H9 (cell line): ENCODE data around the gene KANSL1. TPM values are rescaled to one million over a fixed set of nuclear protein-coding genes. Genes with fewer than 3 reads are reported as not detected.

Source experiments
- DNase-seq: peaks from one replicate; pipeline ENCODE4 v3.0.0-alpha.2; 2017
- H2AFZ ChIP-seq: one replicate; pipeline ENCODE4 v1.6.1; 2013; ENCODE audit warnings: mild to moderate bottlenecking, low read length, control low read depth, moderate library complexity
- H2AK5ac ChIP-seq: 2 replicates; pipeline ENCODE4 v1.6.1; 2013; ENCODE audit warnings: low read length, control low read depth, mixed read lengths; ENCODE audit not compliant: insufficient read length
- H2BK120ac ChIP-seq: one replicate; pipeline ENCODE4 v1.6.1; 2013; ENCODE audit warnings: low read depth, mild to moderate bottlenecking, low read length, control low read depth, inconsistent platforms; ENCODE audit not compliant: poor library complexity, severe bottlenecking
- H2BK12ac ChIP-seq: 2 replicates; pipeline ENCODE4 v1.6.1; 2013; ENCODE audit warnings: low read length, control low read depth, mixed read lengths, low read depth; ENCODE audit not compliant: insufficient read length
- H2BK15ac ChIP-seq: 2 replicates; pipeline ENCODE4 v1.6.1; 2013; ENCODE audit warnings: low read depth, low read length, control low read depth
- H2BK20ac ChIP-seq: one replicate; pipeline ENCODE4 v1.6.1; 2013; ENCODE audit warnings: low read depth, mild to moderate bottlenecking, low read length, control low read depth, inconsistent platforms; ENCODE audit not compliant: poor library complexity, severe bottlenecking
- H2BK5ac ChIP-seq: 2 replicates; pipeline ENCODE4 v1.6.1; 2013; ENCODE audit warnings: low read length, control low read depth, mixed read lengths; ENCODE audit not compliant: insufficient read length
- H3K14ac ChIP-seq: 2 replicates; pipeline ENCODE4 v1.6.1; 2013; ENCODE audit warnings: low read length, control low read depth; ENCODE audit not compliant: insufficient read depth
- H3K18ac ChIP-seq: 2 replicates; pipeline ENCODE4 v1.6.1; 2013; ENCODE audit warnings: low read depth, mild to moderate bottlenecking, mixed read lengths, low read length, control low read depth; ENCODE audit not compliant: insufficient read length
- H3K23ac ChIP-seq: 2 replicates; pipeline ENCODE4 v1.6.1; 2013; ENCODE audit warnings: low read length, control low read depth, mixed read lengths, low read depth; ENCODE audit not compliant: insufficient read length
- H3K23me2 ChIP-seq: 2 replicates; pipeline ENCODE4 v1.6.1; 2013; ENCODE audit warnings: low read depth, mild to moderate bottlenecking, mixed read lengths, low read length, control low read depth; ENCODE audit not compliant: insufficient read length, poor library complexity, severe bottlenecking
- H3K27ac ChIP-seq: 2 replicates; pipeline ENCODE4 v1.5.1; 2013; ENCODE audit warnings: low read length, control low read depth, mixed read lengths, low read depth; ENCODE audit not compliant: insufficient read length
- H3K27me3 ChIP-seq: 2 replicates; pipeline ENCODE4 v1.6.1; 2013; ENCODE audit warnings: low read length, control low read depth, inconsistent platforms; ENCODE audit not compliant: insufficient read depth
- H3K4ac ChIP-seq: 2 replicates; pipeline ENCODE4 v1.6.1; 2013; ENCODE audit warnings: low read depth, mild to moderate bottlenecking, control low read depth, inconsistent platforms, low read length, moderate library complexity
- H3K4me1 ChIP-seq: 2 replicates; pipeline ENCODE4 v1.6.1; 2013; ENCODE audit warnings: low read length, control low read depth, inconsistent platforms; ENCODE audit not compliant: insufficient read depth
- H3K4me2 ChIP-seq: 2 replicates; pipeline ENCODE4 v1.6.1; 2013; ENCODE audit warnings: low read length, control low read depth, mixed read lengths; ENCODE audit not compliant: insufficient read length, insufficient read depth
- H3K56ac ChIP-seq: 2 replicates; pipeline ENCODE4 v1.6.1; 2013; ENCODE audit warnings: low read depth, mild to moderate bottlenecking, mixed read lengths, low read length, control low read depth; ENCODE audit not compliant: insufficient read length
- H3K79me1 ChIP-seq: 2 replicates; pipeline ENCODE4 v1.6.1; 2013; ENCODE audit warnings: low read depth, mild to moderate bottlenecking, moderate library complexity, low read length, control low read depth, inconsistent platforms; ENCODE audit not compliant: insufficient read depth, poor library complexity, severe bottlenecking
- H3K79me2 ChIP-seq: 2 replicates; pipeline ENCODE4 v1.6.1; 2013; ENCODE audit warnings: low read length, control low read depth, inconsistent platforms; ENCODE audit not compliant: insufficient read depth
- H3K9ac ChIP-seq: 2 replicates; pipeline ENCODE4 v1.6.1; 2013; ENCODE audit warnings: low read length, control low read depth, mixed read lengths; ENCODE audit not compliant: insufficient read length; ENCODE audit errors: extremely low read depth
- H3K9me3 ChIP-seq: one replicate; pipeline ENCODE4 v1.6.1; 2013; ENCODE audit warnings: low read depth, low read length, inconsistent platforms; ENCODE audit not compliant: control insufficient read depth
- H3T11ph ChIP-seq: one replicate; pipeline ENCODE4 v1.6.1; 2013; ENCODE audit warnings: mild to moderate bottlenecking, low read length, control low read depth, inconsistent platforms
- H4K20me1 ChIP-seq: one replicate; pipeline ENCODE4 v1.6.1; 2013; ENCODE audit not compliant: control insufficient read depth, insufficient read length, insufficient read depth
- H4K5ac ChIP-seq: 2 replicates; pipeline ENCODE4 v1.6.1; 2013; ENCODE audit warnings: low read depth, mild to moderate bottlenecking, mixed read lengths, low read length, control low read depth; ENCODE audit not compliant: insufficient read length
- H4K8ac ChIP-seq: replicated peaks from 2 replicates; pipeline ENCODE4 v1.6.1; 2013; ENCODE audit warnings: low read length, control low read depth, mixed read lengths, low read depth; ENCODE audit not compliant: insufficient read length
- H4K91ac ChIP-seq: 2 replicates; pipeline ENCODE4 v1.6.1; 2013; ENCODE audit warnings: low read depth, mild to moderate bottlenecking, moderate library complexity, mixed read lengths, low read length, control low read depth; ENCODE audit not compliant: insufficient read length
- H3K27ac Mint-ChIP-seq, 3 experiments: 2 replicates in 2 of 3; 3 replicates in 1 of 3; pipeline ENCODE4 v1.8.0; 2020 to 2021; ENCODE audit warnings: mixed read lengths in 3 of 3, mild to moderate bottlenecking in 1 of 3, moderate library complexity in 1 of 3
- H3K27me3 Mint-ChIP-seq: 2 replicates; pipeline ENCODE4 v1.8.0; 2021; ENCODE audit warnings: low read depth, mild to moderate bottlenecking, moderate library complexity, mixed read lengths
- H3K36me3 Mint-ChIP-seq, 3 experiments: 2 replicates in 2 of 3; 3 replicates in 1 of 3; pipeline ENCODE4 v1.8.0; 2020 to 2021; ENCODE audit warnings: low read depth in 3 of 3, mixed read lengths in 3 of 3; ENCODE audit not compliant: insufficient read depth in 1 of 3
- H3K4me1 Mint-ChIP-seq, 2 experiments: 2 replicates each; pipeline ENCODE4 v1.8.0; 2020; ENCODE audit warnings: mixed read lengths in 2 of 2
- H3K4me3 Mint-ChIP-seq, 2 experiments: 2 replicates in 1 of 2; 3 replicates in 1 of 2; pipeline ENCODE4 v1.8.0; 2020 to 2021; ENCODE audit warnings: mild to moderate bottlenecking in 2 of 2, mixed read lengths in 2 of 2, moderate library complexity in 1 of 2
- H3K9me3 Mint-ChIP-seq, 2 experiments: 2 replicates in 1 of 2; 3 replicates in 1 of 2; pipeline ENCODE4 v1.8.0; 2020; ENCODE audit warnings: mild to moderate bottlenecking in 2 of 2, mixed read lengths in 2 of 2, moderate library complexity in 1 of 2
- WGBS: extraction: QIAGEN DNeasy Blood & Tissue Kit; methylation state at CpG from one replicate; pipeline ENCODE4 v1.1.7; 2013; ENCODE audit warnings: missing lambda C conversion rate, low lambda C conversion rate, mixed read lengths; ENCODE audit not compliant: insufficient read length; ENCODE audit errors: extremely low coverage; 5-methylcytosine and 5-hydroxymethylcytosine counted together
- total RNA-seq: library from RNA; stranded (reverse); gene quantifications from 2 replicates; pipeline ENCODE4 v1.2.1, GENCODE V29; 2021
- TF ChIP-seq, protein P1 (sequence below): fragments of 200-600 bp; sonication (generic); conservative IDR thresholded peaks from 3 replicates; pipeline ENCODE4 v1.8.0; 2021; ENCODE audit warnings: antibody characterized with exemption, mild to moderate bottlenecking

KANSL1 gene
- total RNA-seq, 1 experiment from 2014 or later: 114 TPM

DNA sequence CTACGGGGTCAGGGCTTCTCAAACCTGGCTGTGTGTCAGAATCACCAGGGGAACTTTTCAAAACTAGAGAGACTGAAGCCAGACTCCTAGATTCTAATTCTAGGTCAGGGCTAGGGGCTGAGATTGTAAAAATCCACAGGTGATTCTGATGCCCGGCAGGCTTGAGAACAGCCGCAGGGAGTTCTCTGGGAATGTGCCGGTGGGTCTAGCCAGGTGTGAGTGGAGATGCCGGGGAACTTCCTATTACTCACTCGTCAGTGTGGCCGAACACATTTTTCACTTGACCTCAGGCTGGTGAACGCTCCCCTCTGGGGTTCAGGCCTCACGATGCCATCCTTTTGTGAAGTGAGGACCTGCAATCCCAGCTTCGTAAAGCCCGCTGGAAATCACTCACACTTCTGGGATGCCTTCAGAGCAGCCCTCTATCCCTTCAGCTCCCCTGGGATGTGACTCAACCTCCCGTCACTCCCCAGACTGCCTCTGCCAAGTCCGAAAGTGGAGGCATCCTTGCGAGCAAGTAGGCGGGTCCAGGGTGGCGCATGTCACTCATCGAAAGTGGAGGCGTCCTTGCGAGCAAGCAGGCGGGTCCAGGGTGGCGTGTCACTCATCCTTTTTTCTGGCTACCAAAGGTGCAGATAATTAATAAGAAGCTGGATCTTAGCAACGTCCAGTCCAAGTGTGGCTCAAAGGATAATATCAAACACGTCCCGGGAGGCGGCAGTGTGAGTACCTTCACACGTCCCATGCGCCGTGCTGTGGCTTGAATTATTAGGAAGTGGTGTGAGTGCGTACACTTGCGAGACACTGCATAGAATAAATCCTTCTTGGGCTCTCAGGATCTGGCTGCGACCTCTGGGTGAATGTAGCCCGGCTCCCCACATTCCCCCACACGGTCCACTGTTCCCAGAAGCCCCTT, 183.3 kb downstream of the KANSL1 start:
- H3K27ac Mint-ChIP-seq: no peak overlapping the region; a peak in 1 of 7 replicates
- Histone ChIP-seq H4K5ac (no peak overlapping the region), H3K79me1 (no peaks in the 10 kb centered on the region), H4K20me1 (no peaks in the 10 kb centered on the region), H3T11ph (no peak overlapping the region), H2AK5ac (no peak overlapping the region), H3K4me1 (no peaks in the 10 kb centered on the region), H2BK20ac (no peak overlapping the region), H2BK120ac (no peak overlapping the region), H3K4me2 (no peak overlapping the region), H3K9me3 (no peaks in the 10 kb centered on the region), H3K4ac (no peak overlapping the region), H3K27me3 (no peaks in the 10 kb centered on the region), H4K8ac (no peak overlapping the region), H2AFZ (no peak overlapping the region), H3K56ac (no peak overlapping the region), H2BK12ac (no peak overlapping the region), H3K27ac (no peak overlapping the region), H3K79me2 (no peaks in the 10 kb centered on the region), H2BK15ac (no peak overlapping the region), H3K23me2 (no peaks in the 10 kb centered on the region), H4K91ac (no peak overlapping the region), H3K18ac (no peak overlapping the region), H3K14ac (no peak overlapping the region), H3K23ac (no peak overlapping the region), H3K9ac (no peak overlapping the region), H2BK5ac (no peak overlapping the region)
- TF ChIP-seq, protein P1, sequence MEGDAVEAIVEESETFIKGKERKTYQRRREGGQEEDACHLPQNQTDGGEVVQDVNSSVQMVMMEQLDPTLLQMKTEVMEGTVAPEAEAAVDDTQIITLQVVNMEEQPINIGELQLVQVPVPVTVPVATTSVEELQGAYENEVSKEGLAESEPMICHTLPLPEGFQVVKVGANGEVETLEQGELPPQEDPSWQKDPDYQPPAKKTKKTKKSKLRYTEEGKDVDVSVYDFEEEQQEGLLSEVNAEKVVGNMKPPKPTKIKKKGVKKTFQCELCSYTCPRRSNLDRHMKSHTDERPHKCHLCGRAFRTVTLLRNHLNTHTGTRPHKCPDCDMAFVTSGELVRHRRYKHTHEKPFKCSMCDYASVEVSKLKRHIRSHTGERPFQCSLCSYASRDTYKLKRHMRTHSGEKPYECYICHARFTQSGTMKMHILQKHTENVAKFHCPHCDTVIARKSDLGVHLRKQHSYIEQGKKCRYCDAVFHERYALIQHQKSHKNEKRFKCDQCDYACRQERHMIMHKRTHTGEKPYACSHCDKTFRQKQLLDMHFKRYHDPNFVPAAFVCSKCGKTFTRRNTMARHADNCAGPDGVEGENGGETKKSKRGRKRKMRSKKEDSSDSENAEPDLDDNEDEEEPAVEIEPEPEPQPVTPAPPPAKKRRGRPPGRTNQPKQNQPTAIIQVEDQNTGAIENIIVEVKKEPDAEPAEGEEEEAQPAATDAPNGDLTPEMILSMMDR: no peak
- DNase-seq: peak; percentile 34
- H3K36me3 Mint-ChIP-seq: no peaks in the 10 kb centered on the region; a peak in 2 of 7 replicates
- H3K27me3 Mint-ChIP-seq: peaks cover 2% of the 10 kb centered on the region
- H3K4me1 Mint-ChIP-seq: 0 out of 4 replicates have a peak, but pooled peaks cover 0 to 6% of the 10 kb centered on the region in 2 experiments
- peaks cover 0 to 7% of the 10 kb centered on the region in 2 experiments; a peak in 2 of 5 replicates for H3K9me3 Mint-ChIP-seq
- WGBS: no CpG with 5 or more reads among the region's 33 CpGs
- no peak overlapping the region; a peak in 1 of 5 replicates for H3K4me3 Mint-ChIP-seq
